HEK293 (cell line): ENCODE measurements around the gene PIP4K2A.

ENCODE experiments used
- CTCF ChIP-seq: fragments of 450-650 bp; formaldehyde crosslinking; IDR thresholded peaks from 2 replicates; pipeline ENCODE4 v1.5.1; 2016; ENCODE audit warnings: missing biosample characterization, missing genetic modification characterization
- PBX3 ChIP-seq: sonication (generic); formaldehyde crosslinking; IDR thresholded peaks from 2 replicates; pipeline ENCODE4 v1.8.1; 2022; ENCODE audit warnings: mild to moderate bottlenecking, moderate library complexity, missing genetic modification reagents

- no peak for TF ChIP-seq PBX3 (CRISPR knock-in tag)
- no peak for TF ChIP-seq CTCF (tag by site-specific recombination)
These were observed 5.1 kb upstream of the PIP4K2A start for GRCh38 chr10:22719406-22720042.
